HG03342 (cell line): ENCODE results near the gene ADCY9.
"Not testable (repeated sequence)": the region's sequence is repeated elsewhere in the genome, so short reads cannot be mapped to it uniquely, and the experiment has no call there.

Source experiments
- ATAC-seq: cut with Tn5 transposase; IDR thresholded peaks from one replicate; pipeline ENCODE4 v1.9.1; 2021; ENCODE audit warnings: mild to moderate bottlenecking, moderate library complexity; ENCODE audit not compliant: unreplicated experiment

Gene ADCY9

DNA sequence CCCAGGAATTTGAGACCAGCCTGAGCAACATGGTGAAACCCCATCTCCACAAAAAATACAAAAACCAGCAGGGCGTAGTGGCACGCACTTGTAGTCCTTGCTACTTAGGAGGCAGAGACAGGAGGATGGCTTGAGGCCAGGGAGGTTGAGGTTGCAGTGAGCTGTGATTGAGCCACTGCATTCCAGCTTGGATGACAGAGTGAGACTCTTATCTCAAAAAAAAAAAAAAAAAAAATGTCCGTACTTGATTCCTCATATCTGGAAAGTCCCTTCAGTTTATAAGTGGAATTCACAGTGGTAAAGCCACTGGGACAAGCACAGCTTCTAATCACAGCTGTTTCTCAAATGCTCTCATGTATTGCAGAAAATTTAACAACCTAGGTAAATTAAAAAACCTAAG lies 157.1 kb downstream of the ADCY9 start:
- ATAC-seq: no peak

DNA sequence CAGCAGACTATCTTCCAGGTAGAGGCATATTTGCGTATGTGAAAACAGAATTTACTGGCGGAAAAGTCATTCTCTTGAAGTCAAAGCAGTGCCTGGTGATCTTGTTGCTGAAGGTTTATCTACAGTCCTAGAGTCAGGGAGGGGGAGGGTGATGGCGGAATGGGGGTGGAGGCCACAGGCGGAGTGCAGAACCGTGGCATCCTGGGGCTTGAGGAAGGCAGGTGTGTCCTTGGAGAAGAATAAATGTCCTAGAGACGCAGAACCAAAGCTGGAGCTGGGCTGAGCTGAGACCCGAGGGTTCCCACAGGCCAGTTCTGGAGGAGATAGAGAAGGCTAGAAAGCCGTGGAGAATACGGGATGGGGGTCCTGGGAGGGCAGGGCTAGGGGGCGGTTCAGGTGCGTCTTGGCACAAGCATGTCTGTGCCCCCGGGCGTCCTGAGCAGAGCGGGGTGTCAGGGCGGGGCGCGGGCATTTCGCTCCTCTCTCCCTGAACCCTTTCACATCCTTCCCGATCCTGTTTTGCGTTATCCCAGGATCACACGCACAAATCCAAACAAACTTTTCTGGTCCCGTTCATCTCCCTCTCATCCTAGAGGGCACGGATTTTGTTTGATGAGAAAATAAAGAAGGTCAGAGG lies 158.8 kb downstream of the ADCY9 start:
- ATAC-seq: no peak

DNA sequence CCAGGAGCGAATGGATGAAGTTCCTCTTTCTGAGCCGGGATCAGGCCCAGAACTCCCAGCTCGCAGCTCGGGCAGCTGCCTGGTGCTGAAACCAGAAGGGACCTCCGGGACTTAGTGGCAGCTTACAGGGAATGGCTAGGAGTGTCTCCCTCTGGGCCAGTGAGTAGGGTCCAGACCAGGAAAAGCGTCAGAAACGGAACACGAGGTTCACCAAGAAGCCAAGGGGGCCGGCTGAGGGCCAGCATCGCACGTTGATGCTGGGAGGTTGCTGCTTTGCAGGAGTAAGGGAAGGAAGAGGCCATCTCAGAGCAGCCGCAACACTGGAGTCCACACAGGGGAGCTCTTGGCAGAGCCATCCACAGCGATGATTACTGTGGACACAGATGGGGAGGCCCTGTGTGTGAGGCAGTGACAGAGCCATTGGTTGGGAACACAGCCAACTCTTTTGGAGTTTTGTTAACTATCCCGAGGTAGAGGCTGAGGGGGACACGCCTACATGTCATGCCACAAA lies 161.8 kb downstream of the ADCY9 start:
- no peak for ATAC-seq

DNA sequence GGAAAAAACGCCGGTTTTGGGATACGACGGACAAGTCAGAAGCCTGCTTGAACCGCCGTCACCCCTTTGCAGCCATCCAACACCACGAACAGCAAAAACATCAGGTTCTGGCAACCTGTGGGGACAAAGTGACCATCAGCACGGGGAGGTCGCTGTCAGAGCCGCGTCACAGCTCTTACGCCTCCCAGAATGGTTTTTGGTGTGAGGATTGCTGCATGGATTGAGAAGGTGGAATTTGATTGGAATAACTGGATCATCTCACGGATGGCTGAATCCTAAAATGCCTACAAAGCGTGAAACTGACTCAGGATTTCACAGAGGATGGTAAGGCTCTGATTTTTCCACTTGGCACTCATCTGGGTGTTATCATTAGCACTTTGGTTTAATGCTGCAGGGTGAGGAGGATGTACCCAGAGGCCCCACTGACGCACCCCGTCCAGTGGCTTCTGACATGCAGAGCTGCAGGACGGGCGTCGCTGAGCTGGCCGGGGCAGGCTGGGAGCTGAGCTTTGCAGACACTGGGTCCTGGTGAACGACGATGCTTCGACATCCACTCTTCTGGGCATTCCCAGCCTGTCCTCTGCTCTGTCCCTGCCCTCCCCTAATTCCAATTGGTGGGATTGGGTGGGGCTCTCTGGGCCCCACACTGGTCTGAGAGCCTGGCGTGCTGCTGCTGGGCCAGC lies 162.4 kb downstream of the ADCY9 start:
- ATAC-seq: no peak

DNA sequence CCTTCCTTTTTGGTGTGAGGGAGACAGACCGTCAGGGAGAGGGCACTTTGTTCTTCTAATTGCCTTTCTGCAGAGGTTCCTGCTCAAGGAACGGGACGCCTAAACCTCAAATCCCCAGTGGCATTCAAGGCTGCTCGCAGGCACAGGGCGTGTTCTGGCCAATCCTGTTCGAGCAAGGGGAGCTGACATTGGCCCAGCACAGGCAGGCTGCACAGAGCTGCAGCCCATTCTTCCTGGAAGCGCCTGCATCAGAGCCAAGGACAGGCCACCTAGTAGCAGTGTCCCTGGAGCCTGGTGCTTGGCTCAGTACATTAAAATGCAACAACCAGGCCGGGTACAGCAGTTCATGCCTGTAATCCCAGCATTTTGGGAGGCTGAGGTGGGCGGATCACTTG lies 163.5 kb downstream of the ADCY9 start:
- no peak for ATAC-seq

DNA sequence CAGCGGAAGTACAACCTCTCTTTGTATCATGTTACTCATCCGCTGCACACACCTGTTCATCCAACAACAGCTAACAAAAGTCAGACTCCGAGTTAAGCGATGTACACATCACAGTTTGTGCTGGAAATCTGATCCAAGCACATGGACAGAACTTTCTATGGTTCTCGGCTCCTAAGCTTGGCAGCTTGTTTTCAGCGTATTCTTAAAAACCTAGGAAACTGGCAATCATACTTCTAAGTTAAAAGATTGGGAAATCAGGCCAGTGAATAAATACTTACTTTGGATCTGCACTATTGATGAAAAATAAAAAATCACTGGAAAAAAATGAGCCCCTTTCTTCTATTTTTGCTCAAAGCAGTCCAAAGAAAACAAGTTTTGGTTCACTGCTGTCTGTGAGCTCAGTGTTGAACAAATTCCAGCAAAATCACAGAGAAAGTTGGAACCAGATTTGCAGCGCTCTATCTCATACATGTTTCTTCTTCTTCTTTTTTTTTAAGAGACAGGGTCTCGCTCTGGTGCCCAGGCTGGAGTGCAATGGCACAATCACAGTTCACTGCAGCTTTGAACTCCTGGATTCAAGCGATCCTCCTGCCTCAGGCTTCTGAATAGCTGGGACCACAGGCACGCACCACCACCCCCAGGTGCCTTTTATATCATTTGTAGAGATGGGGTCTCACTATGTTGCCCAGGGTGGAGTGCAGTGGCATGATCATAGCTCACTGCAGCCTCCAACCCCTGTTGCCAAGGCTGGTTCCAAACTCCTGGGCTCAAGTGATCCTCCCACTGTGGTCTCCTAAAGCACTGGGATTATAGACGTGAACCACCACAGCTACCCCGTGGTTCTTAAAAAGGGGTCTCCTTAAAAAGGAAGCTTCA lies 164.1 kb downstream of the ADCY9 start:
- ATAC-seq: no peak

DNA sequence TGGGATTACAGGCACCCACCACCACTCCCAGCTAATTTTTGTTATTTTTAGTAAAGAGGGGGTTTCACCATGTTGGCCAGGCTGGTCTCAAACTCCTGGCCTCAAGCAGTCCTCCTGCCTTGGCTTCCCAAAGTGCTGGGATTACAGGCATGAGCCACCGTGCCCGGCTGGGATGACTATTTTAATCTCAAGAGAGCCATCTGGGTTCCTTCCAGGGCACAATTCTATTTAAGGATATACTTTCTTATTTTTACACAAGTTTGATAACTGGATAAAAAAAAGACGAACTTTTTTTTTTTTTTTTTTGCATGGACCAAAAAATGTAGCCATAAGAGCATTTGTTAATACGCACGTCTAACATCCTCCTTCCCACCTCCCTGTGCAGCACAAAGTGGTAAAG lies 164.9 kb downstream of the ADCY9 start:
- ATAC-seq: not testable (repeated sequence)

DNA sequence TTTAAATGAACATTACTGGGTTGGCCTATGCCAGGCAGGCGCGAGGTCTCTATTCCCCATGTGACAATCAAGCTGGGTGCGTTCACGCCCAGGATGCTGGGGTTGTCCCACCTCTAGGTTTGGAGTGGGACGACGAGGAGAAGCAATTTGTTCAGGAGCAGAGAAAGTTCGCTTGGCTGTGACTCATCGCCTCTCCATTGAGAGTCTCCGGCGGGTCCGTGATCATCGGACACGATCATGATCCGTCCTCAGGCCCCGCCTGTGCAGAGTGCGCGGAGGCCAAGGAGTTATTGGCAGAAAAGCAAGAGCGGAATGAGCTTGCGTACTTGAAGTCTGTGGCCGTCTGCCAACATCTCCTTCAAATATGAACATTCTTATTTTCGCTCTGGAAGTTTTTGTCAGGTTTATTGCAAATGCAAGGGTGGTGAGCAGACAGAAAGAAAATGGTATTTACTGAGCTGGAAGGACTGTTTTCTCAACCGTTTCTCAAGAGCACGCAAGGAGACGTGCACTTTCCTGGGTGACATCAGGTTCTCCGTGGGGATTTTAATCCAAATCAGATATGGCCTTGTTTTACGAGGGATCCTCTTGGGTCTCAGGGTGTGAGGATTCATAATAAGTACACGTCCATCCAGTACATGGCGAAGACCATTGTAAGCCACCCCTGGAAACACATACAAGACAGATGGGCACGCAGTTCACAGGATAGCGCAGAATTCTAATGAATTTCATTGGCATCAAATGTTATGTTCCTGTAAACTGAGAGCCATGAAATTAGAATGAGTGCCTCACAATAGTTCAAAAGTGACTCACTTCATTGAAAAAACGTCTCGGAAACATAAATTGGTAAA lies 165.7 kb downstream of the ADCY9 start:
- ATAC-seq: no peak

DNA sequence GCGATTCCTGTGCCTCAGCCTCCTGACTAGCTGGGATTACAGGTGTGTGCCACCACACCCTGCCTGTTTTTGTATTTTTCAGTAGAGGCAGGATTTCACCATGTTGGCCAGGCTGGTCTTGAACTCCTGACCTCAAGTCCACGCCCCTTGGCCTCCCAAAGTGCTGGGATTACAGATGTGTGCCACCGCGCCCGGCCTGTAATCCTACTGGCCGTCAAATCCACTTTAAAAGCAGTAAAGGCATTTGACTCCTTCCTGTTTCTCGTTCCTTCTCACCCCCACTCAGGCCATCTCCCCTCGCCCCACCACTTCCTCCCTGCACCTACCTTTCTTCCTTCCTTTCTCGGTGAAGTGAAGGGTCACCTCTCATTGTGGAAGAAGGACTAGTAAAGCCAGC lies 166.3 kb downstream of the ADCY9 start:
- ATAC-seq: no peak

DNA sequence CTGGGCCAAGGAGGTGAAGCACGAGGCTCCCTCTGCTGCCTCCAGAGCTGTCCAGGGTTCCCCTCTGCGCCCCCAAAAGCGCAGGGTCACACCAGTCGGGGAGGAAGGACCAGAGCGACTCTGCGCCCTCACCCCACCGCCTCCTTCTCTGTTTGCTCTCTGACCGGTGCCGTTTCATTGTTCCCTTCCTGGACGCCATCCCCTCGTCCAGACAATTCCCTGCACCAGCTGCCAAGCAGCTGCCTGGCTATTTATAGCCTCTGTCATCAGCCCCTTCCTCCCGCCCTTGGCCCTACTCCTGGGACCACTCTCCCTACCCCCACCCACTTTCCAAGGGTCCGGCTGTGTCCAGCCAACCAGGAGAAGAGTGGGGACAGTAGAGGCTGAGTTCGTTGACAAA lies 167.0 kb downstream of the ADCY9 start:
- ATAC-seq: no peak

DNA sequence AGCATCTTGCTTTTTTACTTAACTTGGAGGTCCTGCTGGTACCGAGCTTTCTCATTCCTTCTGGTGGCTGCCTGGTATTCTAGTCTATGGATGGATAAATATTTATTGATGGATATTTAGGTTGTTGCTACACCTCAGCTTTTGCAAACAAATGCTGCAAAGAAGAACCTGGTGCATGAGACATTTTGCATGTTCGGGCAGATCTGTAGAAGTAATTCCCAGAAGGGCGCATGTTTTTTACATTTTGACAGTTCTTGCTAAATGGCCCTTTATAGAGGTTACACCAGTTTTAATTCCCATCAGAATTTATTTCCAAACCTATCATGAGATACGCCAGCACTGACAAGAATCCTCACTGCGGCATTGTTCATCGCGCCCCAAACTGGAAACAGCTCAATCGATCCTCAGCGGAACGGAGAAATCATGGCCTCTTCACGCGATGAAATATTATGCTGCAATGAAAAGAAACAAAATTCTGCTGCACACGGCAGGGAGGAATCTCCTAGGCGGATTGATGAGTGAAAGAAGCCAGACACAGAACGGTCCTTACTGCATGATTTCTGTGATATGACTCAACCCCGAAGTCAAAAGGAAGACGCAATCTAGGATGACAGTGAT lies 167.8 kb downstream of the ADCY9 start:
- ATAC-seq: no peak

DNA sequence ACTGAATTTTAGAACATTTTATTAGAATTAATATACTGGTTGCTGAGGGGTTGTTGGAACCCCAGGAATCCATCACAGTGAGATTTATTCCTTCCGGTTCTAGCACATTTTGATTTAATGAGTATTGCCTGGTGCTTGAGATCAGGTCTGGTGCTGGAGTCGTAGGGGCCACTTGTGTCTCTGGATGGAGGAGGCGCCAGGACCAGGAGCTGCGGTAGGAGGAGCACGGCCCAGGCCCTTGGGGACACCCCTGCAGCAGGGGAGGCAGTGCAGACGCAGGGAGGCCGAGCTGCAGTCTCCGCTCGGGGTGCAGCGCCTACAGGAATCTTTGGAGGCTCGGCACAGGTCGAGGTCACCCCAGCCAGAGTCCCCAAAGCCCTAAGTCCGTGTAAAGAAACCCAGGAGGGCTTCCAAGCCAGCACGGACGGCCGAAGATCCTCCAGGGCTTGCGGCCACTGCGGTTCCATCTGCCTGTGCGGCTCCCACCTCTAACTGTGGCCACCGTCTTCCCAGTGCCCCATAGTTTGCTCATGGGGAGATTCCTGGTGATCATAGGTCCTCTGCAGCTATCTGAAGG lies 169.6 kb downstream of the ADCY9 start:
- ATAC-seq: no peak

DNA sequence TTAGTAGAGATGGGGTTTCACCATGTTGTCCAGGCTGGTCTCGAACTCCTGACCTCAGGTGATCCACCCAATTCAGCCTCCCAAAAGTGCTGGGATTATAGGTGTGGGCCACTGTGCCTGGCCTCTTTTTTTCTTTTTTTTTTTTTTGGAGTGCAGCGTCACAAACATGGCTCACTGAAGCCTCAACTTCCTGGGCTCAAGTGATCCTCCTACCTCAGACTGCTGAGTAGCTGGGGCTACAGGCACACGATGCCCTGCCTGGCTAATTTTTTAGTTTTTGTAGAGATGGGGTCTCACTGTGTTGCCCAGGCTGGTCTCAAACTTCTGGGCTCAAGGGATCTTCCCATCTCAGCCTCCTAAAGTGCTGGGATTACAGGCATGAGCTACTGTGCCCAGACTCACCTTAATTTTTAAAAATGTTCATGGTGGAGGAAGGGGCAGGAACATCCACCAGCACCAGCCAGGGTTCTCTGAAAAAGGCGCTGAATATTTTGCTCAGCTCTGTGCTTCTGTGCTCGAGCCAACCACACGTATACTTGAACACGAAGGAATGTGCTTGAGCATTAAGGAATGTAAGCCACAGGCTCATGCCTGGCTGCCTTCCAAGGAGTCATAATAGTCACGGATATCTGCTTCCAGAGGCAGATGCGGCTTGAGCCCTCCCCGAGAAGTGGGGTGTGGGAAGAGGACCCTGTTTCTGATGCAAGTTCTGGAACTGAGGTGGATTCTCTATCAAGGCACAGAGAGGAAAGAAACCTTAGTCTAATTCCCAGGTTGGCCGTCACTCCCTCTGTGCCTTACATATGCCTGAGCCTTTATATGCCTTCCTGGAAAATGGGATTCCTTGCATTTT lies 170.3 kb downstream of the ADCY9 start:
- no peak for ATAC-seq

DNA sequence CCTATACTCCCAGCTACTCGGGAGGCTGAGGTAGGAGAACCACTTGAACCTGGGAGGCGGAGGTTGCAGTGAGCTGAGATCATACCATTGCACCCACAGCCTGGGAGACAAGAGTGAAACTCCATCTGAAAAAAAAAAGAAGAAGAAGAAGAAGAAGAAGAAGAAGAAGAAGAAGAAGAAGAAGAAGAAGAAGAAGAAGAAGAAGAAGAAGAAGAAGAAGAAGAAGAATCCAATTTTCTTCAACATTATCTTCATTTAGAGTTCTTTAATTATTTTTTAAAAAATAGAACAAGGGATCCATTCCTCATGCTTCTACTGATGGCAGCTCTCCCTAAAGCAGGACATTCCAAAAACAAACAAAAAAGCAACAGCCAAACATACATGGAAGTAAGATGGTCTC lies 171.8 kb downstream of the ADCY9 start:
- ATAC-seq: not testable (repeated sequence)

DNA sequence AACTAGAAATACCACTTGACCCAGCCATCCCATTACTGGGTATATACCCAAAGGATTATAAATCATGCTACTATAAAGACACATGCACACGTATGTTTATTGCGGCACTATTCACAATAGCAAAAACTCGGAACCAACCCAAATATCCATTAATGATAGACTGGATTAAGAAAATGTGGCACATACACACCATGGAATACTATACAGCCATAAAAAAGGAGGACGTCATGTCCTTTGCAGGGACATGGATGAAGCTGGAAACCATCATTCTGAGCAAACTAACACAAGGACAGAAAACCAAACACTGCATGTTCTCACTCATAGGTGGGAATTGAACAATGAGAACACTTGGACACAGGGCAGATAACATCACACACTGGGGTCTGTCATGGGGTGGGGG lies 174.1 kb downstream of the ADCY9 start:
- ATAC-seq: not testable (repeated sequence)

DNA sequence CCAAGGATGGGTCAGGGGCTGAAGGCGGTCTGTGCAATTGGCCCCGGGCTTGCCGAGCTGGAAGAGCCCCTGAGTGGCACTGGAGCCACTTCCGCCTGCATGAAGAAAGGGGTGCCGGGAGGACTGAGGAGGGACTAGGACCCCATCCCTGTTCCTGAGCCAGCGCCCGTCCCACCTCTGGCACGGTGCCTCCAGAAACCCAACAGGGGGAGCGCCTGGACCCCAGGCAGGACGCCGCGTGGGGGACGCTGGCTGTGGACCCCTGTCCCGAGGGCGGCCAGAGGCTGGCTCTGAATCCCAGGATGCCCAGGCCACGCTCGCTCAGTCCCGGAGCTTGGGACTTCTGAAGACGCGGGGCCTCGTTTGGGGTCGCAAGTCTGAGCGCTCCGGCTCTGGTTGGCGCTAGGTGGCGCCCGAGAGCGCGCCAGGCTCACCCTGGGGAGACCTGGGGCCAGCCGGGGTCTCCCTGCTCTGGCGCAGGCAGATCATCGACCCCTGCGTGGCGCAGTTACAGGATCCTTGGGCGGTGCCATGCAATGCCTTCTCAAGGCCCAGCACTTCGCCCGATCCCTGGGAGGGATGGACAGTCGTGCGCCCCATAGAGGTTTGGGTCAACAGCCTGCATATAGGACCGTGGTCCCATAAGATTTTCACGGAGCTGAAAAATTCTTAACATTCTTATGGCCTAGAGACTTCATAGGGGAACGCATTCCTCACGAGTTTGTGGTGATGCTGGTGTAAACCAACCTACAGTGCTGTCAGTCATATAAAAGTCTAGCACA lies 177.2 kb downstream of the ADCY9 start:
- ATAC-seq: no peak

DNA sequence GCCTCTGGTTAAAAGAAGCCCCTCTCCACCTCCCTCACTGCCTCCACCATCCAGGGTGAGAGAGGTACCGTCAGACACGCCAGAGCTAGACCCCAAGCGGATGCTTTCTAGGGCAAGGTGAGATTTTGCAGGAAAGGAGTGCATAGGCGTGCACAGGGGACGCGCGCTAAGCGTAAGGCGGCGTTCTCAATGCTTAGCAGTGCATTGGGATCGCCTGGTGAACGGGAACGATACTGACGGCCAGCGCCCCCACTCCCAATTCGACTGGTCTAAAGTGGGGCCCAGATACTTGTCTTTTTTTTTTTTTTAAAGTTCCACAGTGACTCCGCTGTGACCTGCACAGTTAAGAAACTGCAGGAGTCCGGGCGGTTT lies 177.8 kb downstream of the ADCY9 start:
- no peak for ATAC-seq
